ENCODE results near the gene KRT80.

The KRT80 gene

DNA sequence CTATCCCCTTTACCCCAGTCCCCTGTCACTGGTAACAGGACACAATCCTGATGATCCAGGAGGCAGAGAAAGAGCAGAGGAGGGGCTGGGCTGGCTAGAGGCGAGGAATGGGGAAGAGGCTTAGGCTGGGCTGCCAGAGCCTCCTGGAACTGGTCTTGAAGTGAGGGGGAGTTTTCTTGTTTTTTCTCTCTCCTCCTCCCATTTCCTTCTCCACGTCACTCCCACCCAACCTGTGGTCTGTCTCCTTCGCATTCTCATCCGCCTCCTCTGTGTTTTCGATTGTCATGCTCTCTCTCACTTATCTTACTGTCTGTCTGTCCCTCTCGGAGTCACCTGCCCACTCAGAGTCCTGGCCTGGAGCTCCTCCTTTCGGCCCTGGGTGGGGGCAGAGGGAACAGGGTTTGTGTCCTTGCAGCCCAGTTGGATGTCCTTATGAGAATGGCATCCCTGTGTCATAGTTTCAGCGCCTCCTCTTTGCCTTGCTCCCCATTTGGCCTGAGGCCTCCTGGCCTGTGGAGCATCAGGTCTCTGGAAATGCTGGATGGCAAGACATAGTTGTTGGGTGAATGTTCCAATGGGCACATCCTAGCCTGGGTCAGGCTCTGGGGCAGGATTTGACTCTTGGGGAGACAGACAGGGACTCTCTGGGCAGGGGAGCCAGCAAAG is 3.4 kb upstream of the KRT80 start:
- TF ChIP-seq, protein P1, sequence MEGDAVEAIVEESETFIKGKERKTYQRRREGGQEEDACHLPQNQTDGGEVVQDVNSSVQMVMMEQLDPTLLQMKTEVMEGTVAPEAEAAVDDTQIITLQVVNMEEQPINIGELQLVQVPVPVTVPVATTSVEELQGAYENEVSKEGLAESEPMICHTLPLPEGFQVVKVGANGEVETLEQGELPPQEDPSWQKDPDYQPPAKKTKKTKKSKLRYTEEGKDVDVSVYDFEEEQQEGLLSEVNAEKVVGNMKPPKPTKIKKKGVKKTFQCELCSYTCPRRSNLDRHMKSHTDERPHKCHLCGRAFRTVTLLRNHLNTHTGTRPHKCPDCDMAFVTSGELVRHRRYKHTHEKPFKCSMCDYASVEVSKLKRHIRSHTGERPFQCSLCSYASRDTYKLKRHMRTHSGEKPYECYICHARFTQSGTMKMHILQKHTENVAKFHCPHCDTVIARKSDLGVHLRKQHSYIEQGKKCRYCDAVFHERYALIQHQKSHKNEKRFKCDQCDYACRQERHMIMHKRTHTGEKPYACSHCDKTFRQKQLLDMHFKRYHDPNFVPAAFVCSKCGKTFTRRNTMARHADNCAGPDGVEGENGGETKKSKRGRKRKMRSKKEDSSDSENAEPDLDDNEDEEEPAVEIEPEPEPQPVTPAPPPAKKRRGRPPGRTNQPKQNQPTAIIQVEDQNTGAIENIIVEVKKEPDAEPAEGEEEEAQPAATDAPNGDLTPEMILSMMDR (IDR thresholded peaks at IDR 0.05; ENCODE audit: low read depth, low read length), result no peak
- Histone ChIP-seq H3K27me3 (no peaks in the 10 kb centered on the region), H3K4me1 (peaks cover 41% of the 10 kb centered on the region), H3K4me3 (ENCODE audit: low read depth, low read length) (no peak overlapping the region), H3K36me3 (no peaks in the 10 kb centered on the region), H3K9me3 (no peaks in the 10 kb centered on the region)
- no peak for DNase-seq

DNA sequence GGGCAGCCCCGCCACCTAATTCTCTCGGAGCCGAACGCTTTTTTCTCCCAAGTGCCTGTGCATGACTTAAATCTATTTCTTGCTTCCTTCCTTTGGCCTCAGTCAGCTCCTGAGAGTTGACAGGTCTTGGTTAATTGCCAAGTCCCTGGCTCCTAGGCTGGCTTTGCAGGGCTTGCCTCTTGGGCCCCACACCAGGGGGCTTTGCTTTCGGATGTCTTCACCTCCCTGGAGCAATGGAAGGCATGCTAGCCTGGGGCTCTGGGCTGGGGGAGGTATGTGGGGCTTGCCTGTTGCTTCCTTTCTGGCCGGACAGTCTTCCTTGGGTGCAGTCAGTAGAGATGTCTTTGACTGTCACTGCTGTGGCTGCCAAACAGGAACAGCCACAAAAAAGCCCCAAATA is 2.2 kb upstream of the KRT80 start:
- H3K4me1 ChIP-seq, result peaks cover 29% of the 10 kb centered on the region
- H3K9me3 ChIP-seq, result no peaks in the 10 kb centered on the region
- no peak overlapping the region for H3K4me3 ChIP-seq (ENCODE audit: low read depth, low read length)
- H3K27me3 ChIP-seq, result no peaks in the 10 kb centered on the region
- no peak for DNase-seq
- TF ChIP-seq, protein P1 (IDR thresholded peaks at IDR 0.05; ENCODE audit: low read depth, low read length), result no peak
- no peaks in the 10 kb centered on the region for H3K36me3 ChIP-seq

DNA sequence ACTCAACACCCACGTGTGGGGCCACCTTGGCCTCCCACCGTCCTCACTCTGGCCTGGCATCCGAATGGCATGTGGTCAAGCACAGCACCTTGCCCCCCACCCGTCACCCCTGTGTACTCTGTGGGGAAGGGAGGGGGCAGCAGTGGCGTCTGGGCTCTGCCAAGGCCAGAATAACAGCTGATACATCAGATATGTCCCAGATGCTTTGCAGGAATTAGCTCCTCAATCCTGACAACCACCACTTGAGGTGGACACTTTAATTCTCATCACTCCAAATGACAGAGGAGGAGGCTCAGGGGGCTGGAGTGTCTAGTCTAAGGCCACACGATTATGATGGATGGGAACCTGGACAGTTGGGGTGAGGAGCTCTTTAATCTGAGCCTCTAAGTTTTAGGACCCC is 1.7 kb upstream of the KRT80 start:
- Histone ChIP-seq H3K36me3 (no peaks in the 10 kb centered on the region), H3K9me3 (no peaks in the 10 kb centered on the region), H3K4me3 (ENCODE audit: low read depth, low read length) (no peak overlapping the region), H3K27me3 (no peaks in the 10 kb centered on the region), H3K4me1 (peaks cover 24% of the 10 kb centered on the region)
- TF ChIP-seq, protein P1 (IDR thresholded peaks at IDR 0.05; ENCODE audit: low read depth, low read length), result no peak
- DNase-seq, result no peak

DNA sequence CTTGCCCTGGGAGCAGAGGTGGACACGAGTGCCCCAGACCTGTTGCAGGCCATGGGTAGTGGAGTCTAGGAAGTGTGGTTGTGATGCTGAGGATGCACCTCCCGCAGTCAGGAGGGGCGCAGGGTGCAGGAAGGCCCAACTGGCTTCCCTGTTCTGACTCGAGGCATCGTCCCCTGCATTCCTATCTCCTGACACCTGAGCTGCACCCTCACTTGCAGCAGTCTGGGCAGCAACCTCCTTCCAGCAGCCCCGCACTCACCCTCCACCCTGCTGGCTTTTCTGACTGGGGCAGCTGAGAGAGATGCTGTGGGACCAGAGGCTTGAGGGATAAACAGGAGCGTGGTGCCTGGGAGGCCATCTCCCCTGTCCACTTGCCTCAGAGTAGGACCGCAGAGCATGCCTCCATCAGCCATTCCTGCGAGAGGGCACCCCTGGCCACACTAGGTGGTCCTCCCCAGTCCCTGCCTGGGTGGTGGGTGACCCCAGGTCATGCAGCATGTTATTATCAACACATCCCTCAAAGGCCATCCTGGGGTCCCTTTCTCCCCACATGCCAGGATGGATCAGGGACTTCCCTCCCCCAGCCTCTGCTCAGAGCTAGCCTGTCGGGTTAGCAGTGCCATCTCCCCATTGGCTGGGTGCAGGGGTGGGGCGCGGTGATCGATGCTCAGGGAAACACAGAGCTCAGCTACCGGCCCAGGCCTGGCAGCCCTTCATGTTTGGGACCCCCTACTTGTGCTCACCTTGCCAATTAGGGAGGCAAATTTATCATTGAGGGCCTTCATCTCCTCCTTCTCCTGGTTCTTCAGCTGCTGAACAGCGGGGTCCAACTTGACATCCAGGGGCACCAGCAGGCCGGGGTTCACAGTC is 719 bp downstream of the KRT80 start:
- H3K4me1 ChIP-seq, result peaks cover 31% of the 10 kb centered on the region
- H3K9me3 ChIP-seq, result no peaks in the 10 kb centered on the region
- no peak for DNase-seq
- H3K27me3 ChIP-seq, result no peaks in the 10 kb centered on the region
- H3K36me3 ChIP-seq, result no peaks in the 10 kb centered on the region
- no peak overlapping the region for H3K4me3 ChIP-seq (ENCODE audit: low read depth, low read length)
- TF ChIP-seq, protein P1 (IDR thresholded peaks at IDR 0.05; ENCODE audit: low read depth, low read length), result no peak

DNA sequence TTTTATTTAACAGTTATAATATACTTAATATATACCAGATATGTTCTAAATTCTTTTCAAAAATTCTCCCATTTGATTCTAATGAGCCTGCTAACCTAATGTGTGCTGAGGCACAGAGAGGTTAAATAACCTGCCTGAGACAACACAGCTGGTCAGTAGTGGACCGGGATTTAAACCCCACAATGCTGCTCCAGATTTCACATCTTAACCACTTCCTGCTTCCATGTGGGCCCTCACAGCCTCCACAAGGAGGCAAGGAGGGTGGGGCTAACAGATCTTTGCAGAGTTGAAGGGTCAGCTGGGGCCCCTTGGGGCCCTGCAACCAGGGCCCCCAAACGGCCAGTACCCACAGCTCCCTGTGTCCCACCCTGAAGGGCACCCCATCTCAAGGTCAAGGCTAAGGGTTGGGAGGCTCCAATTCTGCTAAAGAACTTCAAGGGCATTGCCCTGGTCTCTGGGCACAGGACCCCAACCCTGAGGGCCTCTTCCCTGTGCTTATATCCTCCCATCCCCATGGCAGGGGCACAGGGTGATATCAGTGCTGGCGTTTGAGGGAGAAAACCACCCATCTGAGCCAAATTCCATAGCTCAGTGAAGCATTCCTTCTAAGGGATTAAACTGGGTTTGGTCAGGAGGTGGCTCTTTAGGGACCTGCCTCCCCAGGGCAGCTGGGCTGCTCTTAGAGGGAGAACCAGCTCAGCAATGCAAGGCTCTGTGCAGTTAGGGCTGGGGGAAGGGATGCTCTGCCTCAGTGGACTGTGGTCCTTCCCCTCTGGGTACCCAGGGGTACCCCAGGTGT is 2.2 kb downstream of the KRT80 start:
- no peak overlapping the region for H3K4me3 ChIP-seq (ENCODE audit: low read depth, low read length)
- H3K4me1 ChIP-seq, result peaks cover 46% of the 10 kb centered on the region
- no peaks in the 10 kb centered on the region for H3K27me3 ChIP-seq
- TF ChIP-seq, protein P1 (IDR thresholded peaks at IDR 0.05; ENCODE audit: low read depth, low read length), result no peak
- DNase-seq, result no peak
- H3K36me3 ChIP-seq, result no peaks in the 10 kb centered on the region
- no peaks in the 10 kb centered on the region for H3K9me3 ChIP-seq

Measured in BE2C (cell line).